ENCODE measurements around the gene ABHD3.
"Not testable (repeated sequence)": the region's sequence is repeated elsewhere in the genome, so short reads cannot be mapped to it uniquely, and the experiment has no call there.

The ABHD3 gene

GRCh38 chr18:21702602-21703001 is 2.0 kb downstream of the ABHD3 start:
- no peak for DNase-seq

GRCh38 chr18:21701621-21702020 is 3.0 kb downstream of the ABHD3 start:
- no peak for DNase-seq

- no peak for DNase-seq
These were observed 4.0 kb downstream of the ABHD3 start for GRCh38 chr18:21700528-21701075.

GRCh38 chr18:21693322-21693721 is 11.3 kb downstream of the ABHD3 start:
- DNase-seq, result no peak

GRCh38 chr18:21689736-21690135 is 14.8 kb downstream of the ABHD3 start:
- no peak for DNase-seq

GRCh38 chr18:21686282-21687105 is 18.1 kb downstream of the ABHD3 start:
- DNase-seq, result no peak

GRCh38 chr18:21685556-21685981 is 19.0 kb downstream of the ABHD3 start:
- DNase-seq, result not testable (repeated sequence)

GRCh38 chr18:21684731-21685130 is 19.8 kb downstream of the ABHD3 start:
- DNase-seq, result no peak

GRCh38 chr18:21682371-21683051 is 22.1 kb downstream of the ABHD3 start:
- DNase-seq, result peak; percentile 45

GRCh38 chr18:21680161-21680560 is 24.4 kb downstream of the ABHD3 start:
- DNase-seq, result no peak

GRCh38 chr18:21678859-21679258 is 25.7 kb downstream of the ABHD3 start:
- no peak for DNase-seq

- DNase-seq, result peak; percentile 12
These were observed 29.2 kb downstream of the ABHD3 start for GRCh38 chr18:21675354-21675753.

- DNase-seq, result peak; percentile 80
These were observed 31.9 kb downstream of the ABHD3 start for GRCh38 chr18:21672521-21673267.

GRCh38 chr18:21669736-21670285 is 34.8 kb downstream of the ABHD3 start:
- peak; percentile 18 for DNase-seq

- no peak for DNase-seq
These were observed 40.5 kb downstream of the ABHD3 start for GRCh38 chr18:21664069-21664468.

GRCh38 chr18:21663578-21663977 is 41.0 kb downstream of the ABHD3 start:
- no peak for DNase-seq

- DNase-seq, result no peak
These were observed 42.0 kb downstream of the ABHD3 start for GRCh38 chr18:21662581-21662980.

- no peak for DNase-seq
These were observed 44.5 kb downstream of the ABHD3 start for GRCh38 chr18:21660078-21660477.

- peak; percentile 21 for DNase-seq
These were observed 48.2 kb downstream of the ABHD3 start for GRCh38 chr18:21656402-21656801.

GRCh38 chr18:21653361-21653760 is 51.2 kb downstream of the ABHD3 start:
- no peak for DNase-seq

- no peak for DNase-seq
These were observed 52.5 kb downstream of the ABHD3 start for GRCh38 chr18:21652073-21652472.

- DNase-seq, result no peak
These were observed 54.3 kb downstream of the ABHD3 start for GRCh38 chr18:21650311-21650710.

GRCh38 chr18:21640375-21640774 is 64.2 kb downstream of the ABHD3 start:
- not testable (repeated sequence) for DNase-seq

Data from kidney glomerular epithelial cell (primary cell).